ENCODE measurements around the gene USF1.
"Not testable (repeated sequence)": the region's sequence is repeated elsewhere in the genome, so short reads cannot be mapped to it uniquely, and the experiment has no call there.

The USF1 gene

DNA sequence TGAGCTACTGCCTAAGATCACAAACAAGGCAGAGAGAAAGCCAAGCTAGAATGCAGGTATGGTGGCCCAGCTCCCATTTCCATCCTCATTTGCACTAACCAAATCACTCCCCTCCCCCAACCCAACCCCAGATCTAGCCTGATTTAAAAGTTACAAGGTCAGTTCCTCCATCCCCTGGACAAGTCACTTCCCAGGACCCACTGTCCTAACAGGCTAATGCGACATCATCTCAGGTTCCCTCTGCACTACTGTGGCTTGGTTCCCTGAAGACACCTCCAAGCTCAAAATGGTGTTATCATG, 27.2 kb downstream of the USF1 start:
- no peak for DNase-seq

DNA sequence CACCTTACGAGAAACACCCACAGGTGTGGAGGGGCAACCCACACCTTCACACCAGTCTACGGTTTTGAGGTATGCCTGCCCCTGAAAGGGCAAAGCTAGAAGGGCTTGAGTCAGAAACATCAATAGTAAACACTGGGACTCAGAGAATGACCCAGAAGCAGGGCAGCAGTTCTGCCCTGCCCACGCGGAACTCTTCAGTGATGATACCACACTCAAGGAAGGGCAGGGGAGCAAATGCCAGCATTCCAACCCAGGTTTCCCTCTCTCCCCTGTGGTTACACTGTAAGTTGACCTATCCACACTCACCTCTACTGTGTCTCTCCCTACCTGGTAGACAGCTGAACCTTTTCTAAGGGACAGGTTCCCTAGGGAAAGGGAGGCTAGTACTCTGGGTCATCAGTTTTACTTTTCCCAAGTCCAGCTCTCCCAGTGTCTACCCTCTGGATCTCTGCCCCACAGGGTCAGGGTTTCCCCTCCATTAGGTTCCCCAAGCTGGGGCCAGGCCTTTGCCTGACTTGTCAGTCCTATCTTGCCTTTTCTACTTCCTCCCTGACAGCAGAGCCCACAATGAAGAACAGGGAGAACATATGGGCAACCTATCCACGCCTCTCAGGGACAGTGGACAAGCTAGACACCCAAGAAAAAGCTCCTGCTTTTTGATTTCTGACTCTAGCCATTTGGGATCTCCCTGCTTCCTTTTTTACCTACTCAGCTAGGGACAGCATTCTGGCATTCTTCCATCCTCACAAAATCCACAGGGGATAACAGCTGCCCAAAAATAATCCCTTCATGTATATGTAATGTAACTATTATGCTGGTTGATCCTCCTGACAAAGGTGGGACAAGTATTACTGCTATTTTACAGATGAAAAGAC, 27.8 kb downstream of the USF1 start:
- no peak for DNase-seq

DNA sequence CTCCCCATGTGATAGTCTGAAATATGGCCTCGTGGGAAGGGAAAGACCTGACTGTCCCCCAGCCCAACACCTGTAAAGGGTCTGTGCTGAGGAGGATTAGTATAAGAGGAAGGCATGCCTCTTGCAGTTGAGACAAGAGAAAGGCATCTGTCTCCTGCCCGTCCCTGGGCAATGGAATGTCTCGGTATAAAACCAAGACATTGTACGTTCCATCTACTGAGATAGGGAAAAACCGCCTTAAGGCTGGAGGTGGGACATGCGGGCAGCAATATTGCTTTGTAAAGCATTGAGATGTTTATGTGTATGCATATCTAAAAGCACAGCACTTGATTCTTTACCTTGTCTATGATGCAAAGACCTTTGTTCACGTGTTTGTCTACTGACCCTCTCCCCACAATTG, 28.6 kb downstream of the USF1 start:
- not testable (repeated sequence) for DNase-seq

DNA sequence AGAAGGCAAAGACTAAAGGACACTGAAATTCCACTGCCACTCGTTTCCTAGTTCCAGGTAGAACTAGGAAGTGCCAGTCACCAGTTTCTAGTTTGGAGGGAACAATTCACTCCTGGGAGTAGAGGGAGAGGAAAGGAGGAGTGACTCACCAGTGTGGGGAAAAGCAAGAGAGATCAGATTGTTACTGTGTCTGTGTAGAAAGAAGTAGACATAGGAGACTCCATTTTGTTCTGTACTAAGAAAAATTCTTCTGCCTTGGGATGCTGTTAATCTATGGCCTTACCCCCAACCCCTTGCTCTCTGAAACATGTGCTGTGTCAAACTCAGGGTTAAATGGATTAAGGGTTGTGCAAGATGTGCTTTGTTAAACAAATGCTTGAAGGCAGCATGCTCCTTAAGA, 29.1 kb downstream of the USF1 start:
- DNase-seq = not testable (repeated sequence)

DNA sequence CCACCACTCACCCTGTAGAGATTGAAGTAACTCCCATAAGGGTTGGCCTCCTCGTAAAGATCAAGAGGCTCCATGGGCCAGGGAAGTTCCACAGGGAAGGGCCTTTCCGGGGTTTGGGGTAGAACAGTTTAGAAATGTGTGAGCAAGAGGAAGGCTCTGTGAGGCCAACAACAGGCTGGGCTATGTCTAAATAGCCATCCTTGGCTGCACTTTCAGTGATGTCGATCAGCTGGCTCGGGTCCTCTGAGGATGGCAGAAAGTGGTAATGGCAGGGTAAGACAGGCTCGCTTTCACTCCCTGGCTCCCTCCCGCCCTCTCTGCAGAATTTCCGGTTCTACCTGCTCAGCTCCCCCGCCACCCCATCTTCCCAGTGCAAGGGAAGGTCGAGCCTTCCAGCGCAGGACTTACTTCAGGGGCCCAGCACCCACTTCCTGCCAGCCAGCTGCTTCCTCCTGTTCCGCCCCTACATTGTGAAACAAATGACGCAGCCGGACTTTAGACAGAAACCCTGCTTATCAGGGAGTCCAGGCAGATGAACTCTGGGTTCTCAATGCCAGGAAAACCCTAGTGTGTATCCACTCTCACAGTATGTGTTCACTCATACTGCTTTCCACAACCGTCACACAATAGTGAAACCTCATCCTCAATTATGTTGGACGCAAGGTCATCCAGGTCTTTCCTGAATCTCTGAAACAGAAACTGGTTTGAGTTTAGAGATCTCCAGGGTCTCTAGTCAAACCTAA, 32.1 kb downstream of the USF1 start:
- DNase-seq = peak; percentile 88

DNA sequence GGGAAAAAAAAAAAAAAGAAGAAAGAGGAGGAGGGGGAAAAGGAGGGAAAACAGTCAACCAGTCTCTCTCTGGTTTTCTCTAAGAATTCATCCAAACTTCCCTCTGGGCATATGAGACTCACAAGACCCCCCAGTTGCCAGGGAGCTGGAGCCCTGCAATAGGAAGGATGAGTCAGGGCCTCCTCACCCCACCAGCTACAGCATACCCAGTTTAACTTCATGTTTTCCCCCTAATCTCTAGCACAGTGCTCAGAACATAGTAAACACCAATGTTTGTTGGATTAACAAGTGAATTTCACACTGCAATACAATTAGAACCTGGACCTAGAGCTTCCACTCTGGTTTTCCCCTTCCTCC, 32.7 kb downstream of the USF1 start:
- no peak for DNase-seq

DNA sequence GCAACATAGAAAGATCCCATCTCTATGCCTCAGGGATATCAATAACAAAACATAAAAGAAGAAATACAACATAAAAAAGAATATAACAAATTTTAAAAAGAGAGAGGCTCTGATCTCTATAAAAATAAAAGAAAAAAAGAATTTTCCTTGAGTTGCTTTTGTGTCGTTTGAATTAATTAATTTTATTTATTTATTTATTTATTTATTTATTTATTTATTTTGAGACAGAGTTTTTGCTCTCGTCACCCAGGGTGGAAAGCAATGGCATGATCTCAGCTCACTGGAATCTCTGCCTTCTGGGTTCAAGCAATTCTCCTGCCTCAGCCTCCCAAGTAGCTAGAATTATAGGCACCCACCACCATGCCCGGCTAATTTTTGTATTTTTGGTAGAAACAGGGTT, 33.4 kb downstream of the USF1 start:
- no peak for DNase-seq

DNA sequence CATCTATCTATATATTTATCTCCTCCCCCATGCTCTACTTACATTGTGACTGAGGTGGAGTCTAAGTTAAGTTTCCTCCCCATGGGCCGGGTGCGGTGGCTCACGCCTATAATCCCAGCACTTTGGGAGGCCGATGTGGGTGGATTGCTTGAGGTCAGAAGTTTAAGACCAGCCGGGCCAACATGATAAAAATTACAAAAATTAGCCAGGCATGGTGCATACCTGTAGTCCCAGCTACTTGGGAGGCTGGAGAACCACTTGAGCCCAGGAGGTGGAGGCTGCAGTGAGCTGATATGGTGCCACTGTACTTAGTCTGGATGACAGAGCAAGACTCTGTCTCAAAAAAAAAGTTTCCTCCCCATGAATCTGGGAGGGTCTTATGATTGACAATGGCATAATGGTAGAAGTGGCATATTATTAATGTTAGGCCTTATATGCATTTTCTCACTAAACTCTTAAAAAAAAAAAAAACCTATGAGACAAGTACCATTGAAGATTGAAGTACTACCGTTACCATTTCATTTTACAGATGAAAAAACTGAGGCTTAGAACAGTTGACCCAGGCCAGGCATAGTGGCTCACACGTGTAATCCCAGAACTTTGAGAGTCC, 36.1 kb downstream of the USF1 start:
- no peak for DNase-seq

DNA sequence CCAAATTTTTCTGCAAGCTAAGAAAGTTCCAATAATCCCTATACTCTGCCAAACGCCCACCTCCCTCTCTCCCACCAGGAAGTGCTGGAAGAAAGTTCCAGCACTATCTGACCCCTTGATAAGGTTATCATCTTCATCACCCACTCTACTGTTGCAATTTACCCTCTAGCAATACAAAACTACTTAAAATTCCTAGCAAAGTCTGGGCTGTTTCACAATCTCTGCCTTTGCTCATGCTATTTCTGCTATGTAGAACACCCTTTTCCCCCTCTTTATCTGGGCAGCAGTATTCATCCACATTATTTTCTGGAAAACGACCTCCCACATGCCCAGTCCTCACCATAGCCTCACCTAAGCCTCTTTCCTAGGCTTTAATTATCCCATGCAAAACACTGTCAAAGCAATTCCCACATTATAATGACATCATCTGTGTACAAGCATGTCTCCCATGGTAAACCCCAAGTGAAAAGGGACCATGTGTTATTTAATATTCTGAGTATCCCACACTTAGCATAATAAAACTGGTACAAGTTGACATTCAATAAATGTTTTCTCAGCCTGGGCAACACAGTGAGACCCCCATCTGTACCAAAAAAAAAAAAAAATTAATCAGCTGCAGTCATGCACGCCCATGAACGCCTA, 36.8 kb downstream of the USF1 start:
- no peak for DNase-seq

DNA sequence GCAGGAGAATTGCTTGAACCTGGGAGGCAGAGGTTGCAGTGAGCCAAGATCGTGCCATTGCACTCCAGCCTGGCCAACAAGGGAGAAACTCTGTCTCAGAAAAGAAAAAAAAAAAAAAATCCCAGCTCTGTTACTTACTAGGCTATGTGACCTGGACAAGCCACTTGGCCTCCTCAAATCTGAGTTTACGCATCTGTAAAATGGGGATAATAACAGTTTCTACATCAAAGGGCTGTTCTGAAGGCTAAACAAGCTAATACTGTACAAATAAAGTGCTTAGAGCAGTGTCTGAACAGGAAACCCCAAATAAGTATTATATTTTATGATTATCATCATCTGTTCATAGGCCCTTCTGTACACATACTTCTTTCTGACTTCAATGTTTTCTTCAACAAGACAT, 38.4 kb downstream of the USF1 start:
- DNase-seq = no peak

DNA sequence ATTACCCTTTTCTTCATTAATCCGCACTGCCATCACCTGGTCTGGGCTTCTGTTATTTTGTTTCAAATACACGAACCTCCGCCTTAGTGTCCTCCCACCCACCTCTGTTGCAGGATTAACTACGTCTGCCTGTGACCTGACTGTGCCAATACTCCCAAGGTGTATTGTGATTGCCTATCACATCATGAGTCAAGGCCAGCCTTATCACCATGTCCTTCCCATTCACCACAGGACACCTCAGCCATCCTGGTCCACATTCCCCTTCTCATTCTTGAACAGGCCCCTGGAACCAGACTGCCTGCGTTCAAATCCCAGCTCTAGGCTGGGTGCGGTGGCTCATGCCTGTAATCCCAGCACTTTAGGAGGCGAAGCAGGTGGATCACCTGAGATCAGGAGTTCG, 39.2 kb downstream of the USF1 start:
- no peak for DNase-seq

DNA sequence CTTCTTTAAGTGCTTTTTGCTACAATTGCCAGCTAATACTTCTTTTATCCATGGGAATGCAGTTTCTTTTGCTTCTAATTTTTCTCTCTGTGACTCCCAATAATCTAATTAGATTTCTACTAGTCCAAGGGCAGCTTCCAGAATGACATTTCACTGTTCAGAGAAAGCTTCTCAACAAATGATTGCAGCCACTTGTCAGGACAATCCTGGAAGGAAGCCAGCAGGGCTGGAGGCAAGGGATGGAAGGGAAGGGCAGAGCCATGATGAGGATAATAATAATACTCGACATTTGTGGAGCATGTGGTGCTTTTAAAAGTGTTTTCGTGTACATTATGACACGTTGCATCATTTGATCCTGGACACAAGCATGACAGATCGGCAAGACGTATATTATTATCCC, 44.3 kb downstream of the USF1 start:
- no peak for DNase-seq

DNA sequence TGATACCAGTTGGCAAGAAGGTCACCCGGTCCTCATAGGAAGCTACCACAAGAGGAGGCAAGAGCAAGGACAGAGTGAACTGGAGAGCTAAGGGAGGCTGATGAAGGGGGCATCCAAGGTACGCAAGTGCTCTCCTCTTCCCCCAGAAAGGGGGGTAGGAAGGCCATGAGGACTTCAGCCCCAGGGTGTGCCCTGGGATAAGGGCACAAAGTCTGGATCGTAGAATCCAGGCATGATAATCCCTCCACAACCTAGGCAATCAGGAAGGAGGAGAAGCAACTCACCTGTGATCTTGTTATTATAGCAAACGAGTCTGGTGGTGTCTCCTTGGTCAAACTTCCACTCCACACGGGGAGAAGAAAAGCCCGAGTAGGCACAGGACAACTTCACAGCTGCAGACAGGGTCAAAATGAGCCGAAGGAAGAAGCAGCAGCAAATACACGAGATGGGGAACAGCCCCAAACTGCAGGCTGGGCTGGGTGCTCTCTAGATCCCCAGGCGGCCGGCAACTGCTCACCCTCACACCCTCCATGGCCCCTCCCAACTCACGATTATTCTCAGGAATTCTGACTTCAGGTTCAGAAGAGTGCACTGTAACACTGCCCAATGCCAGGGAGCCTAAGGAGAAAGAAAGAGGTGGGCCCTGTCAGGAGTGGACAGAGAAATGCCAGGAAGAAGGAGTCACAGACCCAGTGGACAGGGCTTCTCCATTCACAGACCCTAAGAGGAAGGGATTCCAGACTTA, 44.9 kb downstream of the USF1 start:
- no peak for DNase-seq

DNA sequence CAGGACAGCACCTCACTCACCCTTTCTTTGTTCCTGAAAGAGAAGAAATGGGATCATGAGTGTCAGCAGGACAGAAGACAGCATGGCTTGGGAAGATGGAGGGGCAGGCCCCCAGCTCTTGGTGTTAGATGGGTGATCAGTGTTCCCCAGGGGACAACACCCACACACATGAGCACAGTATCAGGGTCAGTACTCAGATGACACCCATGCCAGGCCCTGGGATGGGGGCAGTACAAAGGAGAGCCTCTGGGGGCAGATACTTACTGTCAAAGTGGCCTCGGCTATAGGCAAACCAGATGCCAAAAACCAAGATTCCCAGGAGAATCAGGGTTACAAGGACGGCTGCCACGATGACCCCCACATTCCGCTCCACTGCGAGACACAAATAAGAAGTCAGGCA, 46.4 kb downstream of the USF1 start:
- DNase-seq = no peak

DNA sequence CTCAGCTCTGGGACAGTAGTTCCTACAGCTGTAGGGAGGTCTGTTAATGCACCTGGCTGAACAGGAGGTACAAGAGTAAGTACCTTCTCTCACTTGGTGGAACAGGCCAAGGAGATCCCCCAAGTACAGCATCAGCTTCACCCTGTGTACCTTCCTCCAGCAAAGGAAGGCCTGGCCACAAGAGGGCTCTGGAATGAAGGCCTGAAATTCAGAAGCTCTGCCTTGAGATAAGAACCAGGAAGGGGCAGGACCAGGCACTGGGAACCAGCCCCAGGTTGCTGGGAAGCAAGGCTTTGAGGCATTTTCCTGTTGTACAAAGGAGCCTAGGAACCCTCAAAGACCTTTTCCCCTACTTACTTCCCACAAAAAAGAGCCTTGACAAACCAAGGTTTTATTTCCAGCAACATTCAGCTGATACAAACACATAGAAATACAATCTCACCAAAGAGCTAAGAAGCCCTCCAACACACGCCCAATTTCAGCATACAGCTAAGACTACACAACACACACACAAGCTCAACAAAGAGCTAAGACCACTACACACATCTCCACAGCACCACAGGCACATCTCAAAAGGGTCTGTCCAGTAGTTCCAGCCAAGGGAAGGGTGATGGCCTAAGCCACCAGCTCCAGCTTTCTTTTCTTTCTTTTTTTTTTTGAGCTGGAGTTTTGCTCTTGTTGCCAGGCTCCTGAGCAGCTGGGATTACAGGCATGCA, 48.3 kb downstream of the USF1 start:
- peak; percentile 50 for DNase-seq

DNA sequence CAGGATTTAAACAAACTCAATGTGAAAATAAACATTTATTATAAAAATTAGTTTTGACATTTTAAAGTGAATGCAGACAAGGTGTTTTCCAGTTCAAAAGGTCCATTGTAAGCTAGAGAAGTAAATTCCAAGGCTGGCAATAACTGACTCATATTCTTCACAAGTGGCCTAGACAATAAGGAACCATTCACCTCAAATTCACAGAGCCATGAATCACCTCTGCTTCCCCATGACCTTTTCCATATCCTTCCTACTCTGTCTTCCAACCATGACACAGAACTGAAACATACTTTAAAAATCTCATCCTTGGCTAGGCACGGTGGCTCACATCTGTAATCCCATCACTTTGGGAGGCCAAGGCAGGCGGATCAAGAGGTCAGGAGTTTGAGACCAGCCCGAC, 49.6 kb downstream of the USF1 start:
- DNase-seq = no peak

DNA sequence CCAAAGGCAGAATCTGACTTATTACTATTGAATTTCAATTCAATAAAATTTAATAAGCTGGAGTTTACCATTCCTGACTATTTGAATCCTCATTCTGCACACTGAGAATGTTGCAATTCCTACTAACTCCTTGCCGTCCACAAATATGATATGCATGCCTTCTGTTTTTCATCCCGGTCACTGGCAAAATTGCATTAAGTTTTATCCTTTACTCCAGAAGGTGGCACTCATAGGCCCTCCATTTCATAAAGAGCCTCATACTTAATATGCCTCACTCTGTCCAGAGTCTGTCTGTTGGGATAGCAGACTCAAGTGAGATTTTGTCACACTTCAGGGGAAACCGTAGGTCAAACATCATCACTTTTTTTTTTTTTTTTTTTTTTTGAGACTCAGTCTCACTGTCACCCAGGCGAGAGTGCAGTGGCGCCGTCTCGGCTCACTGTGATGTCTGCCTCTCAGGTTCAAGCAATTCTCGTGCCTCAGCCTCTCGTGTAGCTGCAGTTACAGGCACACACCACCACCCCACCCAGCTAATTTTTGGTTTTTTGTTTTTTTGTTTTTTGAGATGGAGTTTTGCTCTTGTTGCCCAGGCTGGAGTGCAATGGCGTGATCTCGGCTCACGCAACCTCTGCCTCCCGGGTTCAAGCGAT, 52.1 kb downstream of the USF1 start:
- DNase-seq = peak; percentile 18

DNA sequence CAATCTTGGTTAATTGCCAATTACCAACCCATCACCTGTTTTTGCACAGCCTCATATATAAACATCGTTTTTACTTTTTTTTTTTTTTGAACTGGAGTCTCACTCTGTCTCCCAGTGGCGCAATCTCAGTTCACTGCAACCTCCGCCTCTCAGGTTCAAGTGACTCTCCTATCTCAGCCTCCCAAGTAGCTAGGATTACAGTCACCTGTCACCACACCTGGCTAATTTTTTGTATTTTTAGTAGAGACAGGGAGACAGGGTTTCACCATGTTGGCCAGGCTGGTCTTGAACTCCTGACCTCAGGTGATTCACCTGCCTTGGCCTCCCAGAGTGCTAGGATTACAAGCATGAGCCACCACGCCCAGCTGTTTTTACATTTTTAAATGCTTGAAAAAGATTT, 53.7 kb downstream of the USF1 start:
- DNase-seq = not testable (repeated sequence)
